HG02642 (cell line): ENCODE measurements around the gene IL3RA.

ENCODE experiments used
- ATAC-seq: cut with Tn5 transposase; IDR thresholded peaks from one replicate; pipeline ENCODE4 v1.9.1; 2021; ENCODE audit warnings: mild to moderate bottlenecking; ENCODE audit not compliant: unreplicated experiment, poor library complexity

The IL3RA gene

DNA sequence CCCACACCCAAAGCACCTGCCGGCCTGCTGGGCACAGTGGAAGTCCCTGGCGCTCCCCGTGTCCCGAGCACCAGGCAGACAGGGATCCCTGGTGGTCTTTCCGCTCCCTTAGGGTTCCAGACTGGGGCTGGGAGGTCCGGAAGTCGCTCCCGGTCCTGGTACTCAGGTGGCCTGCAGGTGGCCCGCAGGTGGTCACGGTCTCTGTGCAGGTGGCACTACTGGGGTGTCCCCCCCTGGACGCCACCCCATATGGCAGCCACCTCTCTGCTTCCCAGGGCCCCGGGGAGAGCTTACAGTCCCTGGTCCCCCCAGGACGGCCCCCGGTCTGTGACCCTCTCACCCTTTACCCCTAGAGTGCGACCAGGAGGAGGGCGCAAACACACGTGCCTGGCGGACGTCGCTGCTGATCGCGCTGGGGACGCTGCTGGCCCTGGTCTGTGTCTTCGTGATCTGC is 41.7 kb downstream of the IL3RA start:
- no peak for ATAC-seq

DNA sequence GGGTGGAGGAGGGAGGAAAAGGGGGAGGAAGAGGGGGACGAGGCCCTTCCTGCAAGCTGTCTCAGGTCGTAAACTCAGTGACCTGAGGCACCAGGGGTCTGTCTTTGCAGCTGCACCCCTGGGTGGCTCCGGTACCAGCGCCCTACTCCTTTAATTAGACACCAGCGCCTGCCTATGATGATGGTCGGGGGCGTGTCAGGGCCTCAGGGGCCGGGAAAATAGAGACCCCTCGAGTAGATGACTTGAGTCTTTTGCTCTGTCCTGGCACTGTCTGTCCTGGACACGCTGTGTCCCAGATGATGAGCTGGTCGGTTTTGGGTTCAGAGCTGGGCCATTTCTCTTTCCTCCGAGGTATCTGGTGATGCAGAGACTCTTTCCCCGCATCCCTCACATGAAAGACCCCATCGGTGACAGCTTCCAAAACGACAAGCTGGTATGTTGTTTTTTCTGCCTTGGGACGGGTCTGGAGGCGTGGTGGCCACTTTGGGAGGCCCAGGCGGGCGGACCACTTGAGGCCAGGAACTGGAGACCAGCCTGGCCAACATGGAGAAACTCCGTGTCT is 44.2 kb downstream of the IL3RA start:
- no peak for ATAC-seq

DNA sequence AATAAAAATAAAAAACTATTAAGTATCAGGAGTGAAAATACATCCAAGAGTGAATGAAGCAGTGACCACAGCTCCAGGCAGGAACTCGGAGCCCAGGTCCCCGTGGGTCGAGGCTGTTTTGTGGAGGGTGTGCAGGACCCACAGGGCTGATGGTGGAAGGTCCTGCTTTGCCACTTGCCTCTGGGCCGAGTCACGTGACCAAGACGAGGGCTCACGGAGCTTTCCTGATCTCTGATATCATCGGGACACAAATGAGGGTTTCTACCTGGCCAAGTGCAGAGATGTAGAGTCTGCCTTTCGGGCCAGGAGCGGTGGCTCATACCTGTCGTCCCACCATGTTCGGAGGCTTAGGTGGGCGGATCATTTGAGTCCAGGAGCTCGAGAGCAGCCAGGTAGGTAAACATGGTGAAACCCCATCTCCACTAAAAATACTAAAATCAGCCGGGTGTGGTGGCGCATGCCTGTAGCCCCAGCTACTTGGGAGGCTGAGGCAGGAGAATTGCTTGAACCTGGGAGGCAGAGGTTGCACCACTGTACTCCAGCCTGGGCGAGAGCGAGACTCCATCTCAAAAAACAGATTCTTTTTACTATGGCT is 48.2 kb downstream of the IL3RA start:
- ATAC-seq, result no peak

DNA sequence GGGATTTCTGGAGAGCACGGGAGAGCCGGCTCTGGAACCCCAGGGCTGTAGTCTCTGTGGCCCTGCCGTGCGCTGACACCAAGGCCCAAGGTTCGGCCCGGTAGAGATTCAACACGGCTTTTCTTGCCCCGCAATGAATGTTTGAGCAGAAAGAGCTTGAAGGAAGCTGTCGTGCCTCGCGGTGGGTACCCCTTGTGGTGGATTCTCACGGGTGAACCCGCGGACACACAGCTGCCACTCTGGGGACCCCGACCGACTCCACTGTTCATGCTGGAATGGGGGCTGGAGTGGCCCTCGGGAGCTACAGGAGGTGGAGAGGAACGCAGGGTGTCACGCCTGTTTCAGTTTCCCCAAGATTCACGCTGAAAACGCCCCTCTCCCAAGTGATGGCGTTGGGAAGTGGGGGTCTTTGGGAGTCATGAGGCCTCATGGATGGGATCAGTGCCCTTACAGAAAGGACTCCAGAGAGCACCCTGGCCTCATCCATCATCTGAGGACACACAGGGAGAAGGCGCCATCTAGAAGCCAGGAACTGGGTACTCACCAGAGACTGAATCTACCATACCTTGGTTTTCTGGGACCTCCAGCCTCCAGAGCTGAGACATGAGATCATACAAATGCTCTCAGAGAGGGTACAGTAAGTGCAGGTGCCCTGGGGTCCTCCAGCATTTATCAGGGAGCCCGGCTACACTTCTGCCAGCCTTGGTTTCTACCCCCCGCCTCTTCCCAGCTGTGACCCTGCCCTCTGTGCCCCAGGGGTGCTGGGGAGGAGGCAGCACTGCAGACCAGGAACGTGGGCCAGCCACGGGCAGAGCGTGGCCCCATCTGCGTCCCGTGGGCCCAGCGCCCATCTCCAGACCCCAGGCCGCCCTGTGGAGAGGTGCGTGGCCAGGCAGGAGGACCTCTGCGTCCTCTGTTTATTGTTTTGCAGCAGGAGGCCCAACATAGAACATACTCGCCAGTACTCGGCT is 49.0 kb downstream of the IL3RA start:
- ATAC-seq, result no peak

DNA sequence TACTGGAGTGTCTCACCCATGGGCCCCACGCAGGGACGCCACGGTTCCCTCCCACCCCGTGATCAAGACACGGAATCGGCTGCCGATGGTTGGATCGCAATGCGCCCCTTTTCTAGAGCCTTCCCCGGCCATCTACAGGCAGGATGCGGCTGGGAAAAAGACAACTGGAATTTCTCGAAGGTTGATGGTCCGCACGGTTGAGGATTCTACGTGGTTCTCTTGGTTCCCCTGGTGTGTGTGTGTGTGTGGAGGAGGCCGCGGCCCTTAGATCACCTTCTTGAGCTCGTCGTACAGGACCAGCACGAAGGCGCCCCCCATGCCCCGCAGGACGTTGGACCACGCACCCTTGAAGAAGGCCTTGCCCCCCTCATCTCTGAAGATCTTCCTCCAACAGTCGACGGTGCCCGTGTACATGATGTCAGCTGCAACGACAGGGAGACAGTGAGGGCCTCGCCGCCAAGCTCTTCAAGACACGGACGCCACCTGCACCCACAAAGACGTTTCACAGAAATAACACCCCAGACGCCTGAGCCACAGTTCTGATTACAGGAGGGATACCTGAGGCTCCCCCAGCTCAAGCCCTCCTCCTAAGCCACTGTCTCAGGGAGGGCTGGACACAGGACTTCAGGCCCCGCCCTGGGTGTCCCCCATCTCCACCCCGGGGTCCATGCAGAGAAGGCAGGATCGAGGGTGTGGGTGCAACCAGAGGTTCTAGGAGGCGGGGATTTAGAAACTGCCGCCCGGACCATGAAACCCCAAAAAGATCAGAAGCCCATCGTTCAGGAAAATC is 49.9 kb downstream of the IL3RA start:
- no peak for ATAC-seq

DNA sequence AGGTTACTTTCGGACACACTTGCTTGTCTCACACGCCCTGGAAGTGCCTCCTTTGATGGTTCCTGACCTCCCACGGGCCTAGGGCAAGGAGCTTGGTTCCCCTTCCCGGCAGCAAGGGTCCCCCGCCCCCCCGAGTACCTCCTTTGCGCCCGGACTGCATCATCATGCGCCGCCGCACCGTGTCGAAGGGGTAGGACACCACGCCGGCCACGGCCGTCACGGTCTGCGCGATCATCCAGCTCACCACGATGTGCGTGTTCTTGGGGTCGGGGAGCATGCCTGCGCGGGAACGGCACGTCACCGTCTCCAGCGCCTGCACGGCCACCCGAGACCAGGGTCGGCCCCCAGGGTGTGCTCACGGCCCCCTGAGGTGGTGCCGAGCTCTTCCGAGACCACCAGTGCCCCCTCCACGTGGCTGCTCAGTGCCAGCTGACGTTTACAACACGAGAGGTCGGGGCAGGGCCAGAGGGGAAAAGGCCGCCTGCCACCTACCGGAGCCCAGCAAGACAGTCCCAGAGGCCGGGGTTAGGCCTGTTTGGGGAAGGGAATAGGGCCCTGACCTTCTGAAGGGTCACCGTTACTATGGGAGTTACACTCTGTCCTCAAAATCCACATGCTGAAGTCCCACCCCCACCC is 50.7 kb downstream of the IL3RA start:
- ATAC-seq, result no peak

DNA sequence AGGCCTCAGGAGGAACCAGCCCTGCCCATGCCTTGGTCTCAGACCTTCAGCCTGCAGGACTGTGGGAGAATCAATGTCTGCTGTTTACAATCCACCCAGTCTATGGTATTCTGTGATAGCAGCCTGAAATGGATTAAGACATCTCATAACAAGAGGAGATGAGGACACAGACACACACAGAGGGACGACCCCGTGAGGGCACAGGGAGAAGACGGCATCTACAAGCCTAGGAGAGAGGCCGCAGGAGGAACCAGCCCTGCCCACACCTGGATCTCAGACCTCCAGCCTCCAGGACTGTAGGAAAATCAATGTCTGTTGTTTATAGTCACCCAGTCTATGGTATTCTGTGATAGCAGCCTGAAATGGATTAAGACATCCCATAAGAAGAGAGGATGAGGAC is 52.1 kb downstream of the IL3RA start:
- no peak for ATAC-seq

DNA sequence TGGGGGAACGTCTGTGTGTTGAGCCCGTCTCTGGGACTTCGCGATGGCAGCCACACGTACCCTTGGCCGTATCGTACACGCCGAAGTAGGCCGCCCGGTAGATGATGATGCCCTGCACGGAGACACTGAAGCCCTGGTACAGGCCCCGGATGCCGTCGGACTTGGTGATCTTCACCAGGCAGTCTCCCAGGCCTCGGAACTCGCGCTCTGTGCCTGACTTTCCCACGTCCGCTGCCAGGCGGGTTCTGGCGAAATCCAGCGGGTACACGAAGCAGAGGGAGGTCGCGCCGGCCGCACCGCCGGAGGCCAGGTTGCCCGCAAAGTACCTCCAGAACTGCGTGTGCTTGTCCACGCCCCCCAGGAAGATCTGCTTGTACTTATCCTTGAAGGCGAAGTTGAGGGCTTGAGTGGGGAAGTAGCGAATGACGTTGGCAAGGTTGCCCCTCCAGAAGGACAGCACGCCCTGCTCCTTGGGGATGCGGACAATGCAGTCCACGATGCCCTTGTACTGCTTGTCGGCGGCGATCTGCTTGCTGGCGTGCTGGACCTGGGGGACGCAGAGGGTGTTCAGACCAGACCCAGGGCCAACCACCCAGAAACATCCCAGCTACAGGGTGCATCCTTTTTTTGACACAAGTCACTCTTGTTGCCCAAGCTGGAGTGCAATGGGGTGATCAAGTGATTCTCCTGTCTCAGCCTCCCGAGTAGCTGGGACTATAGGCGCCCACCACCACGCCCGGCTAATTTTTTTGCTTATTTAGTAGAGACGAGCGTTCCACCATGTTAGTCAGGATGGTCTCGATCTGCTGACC is 52.8 kb downstream of the IL3RA start:
- no peak for ATAC-seq

DNA sequence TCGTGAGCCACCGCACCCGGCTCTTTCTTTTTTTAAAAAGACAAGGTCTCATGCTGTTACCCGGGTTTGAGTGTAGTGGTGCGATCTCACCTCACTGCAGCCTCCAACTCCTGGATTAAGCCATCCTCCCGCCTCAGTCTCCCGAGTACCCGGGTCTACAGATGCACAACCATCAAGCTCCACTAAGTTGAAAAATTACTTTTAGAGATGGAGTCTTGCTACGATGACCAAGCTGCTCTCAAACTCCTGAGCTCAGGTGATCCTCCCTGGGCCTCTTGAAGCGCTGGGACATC is 53.4 kb downstream of the IL3RA start:
- ATAC-seq, result no peak

DNA sequence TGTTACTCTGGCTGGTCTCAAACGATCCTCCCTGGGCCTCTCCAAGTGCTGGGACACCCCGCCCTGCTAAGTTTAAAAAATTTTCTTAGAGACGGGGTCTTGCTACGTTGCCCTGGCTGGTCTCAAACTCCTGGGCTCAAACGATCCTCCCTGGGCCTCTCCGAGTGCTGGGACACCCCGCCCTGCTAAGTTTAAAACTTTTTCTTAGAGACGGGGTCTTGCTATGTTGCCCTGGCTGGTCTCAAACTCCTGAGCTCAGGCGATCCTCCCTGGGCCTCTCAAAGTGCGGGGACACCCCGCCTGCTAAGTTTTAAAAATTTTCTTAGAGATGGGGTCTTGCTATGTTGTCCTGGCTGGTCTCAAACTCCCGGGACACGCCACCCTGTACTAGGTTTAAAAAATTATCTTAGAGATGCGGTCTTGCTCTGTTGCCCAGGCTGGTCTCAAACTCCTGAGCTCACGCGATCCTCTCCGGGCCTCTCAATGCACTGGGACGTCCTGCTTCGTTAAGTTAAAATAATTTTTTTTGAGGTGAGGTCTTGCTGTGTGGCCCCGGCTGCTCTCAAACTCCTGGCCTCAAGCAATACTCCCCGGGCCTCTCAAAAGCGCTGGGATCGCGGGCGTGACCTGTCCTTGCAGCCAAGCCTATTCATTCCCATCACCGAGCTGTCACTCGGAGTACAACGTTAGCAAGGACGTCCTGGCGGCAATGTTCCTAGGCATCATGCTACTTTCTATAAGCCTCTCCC is 54.2 kb downstream of the IL3RA start:
- no peak for ATAC-seq

DNA sequence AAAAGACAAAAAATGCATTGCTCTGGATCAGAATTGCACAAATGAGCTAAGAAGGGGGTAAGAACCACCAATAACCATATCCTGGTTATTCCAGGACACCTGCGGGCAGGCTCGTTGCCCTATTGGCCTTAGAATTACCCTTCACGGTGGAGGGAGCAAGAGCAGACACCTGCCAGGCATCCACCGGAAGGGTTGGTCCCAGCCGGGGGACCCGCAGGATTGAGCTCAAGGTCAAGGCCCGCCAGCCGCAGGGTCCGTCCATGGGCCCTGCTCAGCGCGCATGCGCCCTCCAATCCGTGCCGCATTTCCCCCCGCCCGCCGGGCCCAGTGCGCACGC is 54.8 kb downstream of the IL3RA start:
- ATAC-seq, result no peak

DNA sequence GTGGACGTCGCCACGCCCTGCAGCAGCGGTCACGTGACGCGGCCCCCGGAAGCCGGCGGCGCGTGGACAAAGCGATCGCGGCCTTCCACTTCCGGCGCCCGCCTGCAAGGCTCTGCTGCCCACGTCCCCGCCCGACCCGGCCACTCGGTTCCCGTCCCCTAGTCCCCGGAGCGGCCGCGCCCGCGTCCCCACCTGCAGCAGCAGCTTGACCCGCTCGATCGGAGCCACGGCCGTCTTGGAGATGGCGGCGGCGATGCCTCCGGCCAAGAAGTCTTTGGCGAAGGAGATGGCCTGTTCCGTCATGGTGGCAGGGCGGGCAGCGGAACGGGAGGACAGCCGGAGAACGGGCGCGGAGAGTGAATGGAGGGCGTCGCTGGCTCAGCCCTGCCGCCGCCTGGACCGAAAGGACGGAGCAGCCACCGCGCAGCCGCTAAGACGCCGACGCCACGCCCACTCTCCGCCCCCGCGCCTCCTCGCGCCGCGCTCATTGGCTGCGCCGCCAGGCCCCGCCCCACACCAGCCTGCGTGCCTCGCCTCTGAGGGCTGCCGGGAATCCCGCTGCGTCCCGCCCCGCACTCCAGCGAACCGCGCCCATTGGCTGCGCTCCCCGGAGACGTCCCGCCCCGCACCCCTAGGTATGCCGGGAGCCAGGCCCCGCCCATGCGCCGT is 55.3 kb downstream of the IL3RA start, which contains the start of gene SLC25A6:
SLC25A6 (minus strand) TSS at position 407 of the 669 bp plus-strand sequence; CDS start at position 303, 104 bp downstream.
- peak; percentile 94 for ATAC-seq

DNA sequence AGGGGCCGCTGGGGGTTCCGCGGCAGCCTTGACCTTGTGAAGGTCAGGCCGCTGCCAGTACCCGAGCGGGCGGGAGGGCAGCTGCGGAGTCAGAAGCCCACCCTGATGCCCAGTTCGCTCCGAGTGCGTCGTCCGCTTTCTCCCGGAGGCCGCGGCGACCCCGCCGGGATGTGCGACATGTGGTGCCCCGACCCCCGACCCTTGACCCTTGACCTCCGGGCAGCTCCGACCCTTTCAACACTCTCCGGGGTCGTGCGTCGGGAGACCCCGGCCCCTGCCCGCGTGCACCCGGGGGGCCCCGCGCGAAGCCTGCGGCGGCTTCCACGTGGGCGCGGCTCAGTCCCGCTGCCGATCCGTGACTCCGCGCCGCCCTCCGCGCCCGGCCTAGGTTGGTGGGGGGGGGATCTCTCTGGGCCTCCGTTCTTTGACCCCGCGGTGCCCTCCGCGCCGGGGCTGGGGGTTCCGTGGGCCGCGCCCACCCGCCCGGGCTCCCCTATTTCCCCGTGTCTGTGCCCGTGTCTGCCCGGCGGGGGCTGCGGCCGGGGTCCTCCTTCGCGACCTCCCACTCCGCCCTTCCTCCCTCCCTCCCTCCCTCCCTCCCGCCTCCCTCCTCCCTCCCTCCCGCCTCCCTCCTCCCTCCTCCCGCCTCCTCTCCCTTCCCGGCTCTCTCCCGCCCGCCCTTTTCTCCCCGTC is 55.9 kb downstream of the IL3RA start:
- ATAC-seq, result peak; percentile 26

DNA sequence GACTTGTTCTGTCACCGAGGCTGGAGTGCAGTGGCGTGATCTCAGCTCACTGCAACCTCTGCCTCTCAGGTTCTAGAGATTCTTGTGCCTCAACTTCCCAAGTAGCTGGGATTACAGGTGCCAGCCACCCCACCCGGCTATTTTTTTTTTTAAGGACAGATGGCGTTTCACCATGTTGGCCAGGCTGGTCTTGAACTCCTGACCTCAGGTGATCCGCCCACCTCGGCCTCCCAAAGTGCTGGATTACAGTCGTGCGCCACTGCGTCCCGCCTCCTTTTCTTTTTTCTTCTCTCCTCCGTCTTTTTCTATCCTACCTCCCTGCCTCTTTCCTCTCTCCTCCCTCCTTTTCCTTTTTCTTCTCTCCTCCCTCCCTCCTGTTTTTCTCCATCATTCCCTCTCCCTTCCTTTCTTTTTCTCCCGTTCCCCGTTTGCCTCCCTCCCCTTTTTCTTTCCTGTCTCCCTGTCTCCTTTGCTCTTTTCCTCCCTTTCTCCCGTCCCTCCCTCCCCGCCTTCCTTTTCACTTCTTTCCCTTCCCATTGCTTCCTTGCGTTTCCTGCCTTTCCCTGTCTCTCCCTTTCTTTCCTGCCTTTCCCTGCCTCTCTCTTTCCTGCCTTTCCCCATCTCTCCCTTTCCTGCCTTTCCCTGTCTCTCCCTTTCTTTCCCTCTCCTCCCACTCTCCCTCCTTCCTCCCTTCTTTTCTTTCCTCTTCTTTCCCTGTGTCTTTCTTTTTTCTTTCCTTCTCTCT is 57.5 kb downstream of the IL3RA start:
- ATAC-seq, result no peak

DNA sequence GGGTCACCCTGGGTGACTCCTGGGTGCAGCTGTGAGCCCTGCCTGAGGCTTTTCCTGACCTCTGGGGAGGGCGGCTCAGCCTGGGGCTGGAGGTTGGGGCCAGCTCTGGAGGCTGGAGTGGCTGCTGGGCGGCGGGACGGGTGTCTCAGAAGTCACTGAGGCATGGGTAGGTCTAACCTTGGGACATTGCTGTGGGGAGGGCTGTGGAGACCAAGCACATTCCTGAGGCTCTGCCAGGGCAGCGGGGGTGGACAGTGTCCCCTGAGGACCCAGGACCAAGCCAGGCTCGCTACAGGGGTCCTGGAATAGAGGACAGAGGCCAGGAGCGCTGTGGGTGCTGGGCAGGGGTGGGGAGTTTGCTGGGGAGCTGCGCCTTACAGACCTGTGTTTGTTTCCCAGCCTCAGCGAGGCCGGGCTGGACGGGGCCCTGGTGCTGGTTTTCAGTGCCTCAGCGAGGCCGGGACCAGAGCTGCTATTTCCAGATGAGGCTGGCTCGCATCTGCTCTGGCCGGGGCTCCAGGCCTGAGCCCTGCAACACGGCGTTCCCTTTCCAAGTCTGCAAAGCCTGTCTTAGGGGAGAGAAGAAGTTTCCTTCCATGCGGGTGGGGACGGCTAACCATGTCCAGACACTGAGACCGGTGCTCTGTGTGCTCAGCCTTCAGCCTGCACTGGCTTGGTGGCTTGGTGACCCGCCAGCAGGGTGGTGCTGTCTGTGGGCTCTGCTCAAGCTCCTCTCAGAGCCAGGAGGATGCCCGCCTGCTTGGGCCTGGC is 58.3 kb downstream of the IL3RA start:
- no peak for ATAC-seq

DNA sequence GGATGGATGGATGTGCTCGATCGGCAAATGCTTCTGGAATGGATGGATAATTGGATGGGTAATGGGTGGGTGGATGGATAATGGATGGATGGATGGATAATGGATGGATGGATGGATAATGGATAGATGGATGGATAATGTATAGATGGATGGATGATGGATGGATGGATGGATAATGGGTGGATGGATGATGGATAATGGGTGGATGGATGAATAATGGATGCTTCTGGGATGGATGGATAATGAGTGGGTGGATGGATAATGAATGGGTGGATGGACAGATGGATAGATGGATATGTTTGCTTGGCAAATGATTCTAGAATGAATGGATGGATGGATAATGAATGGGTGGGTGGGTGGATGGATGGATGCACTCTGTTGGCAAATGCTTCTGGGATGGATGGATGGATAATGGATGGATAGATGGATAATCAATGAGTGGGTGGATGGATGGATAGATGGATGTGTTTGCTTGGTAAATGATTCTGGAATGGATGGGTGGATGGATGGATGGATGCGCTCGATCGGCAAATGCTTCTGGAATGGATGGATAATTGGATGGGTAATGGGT is 59.1 kb downstream of the IL3RA start:
- ATAC-seq, result no peak
